Endothelial cell of umbilical vein (primary cell): ENCODE data around the gene GAPDHS. TPM values are rescaled to one million over a fixed set of nuclear protein-coding genes. Genes with fewer than 3 reads are reported as not detected.

Source experiments
- BruUV-seq: library from RNA; stranded (reverse); fragments of 400-500 nt; replicated peaks from 2 replicates; lab custom pipeline; 2021; lab: Mats Ljungman, UMichigan
- CTCF ChIA-PET: fragments of 300-600, 350-600 bp; sonication (Branson Sonifier 250); formaldehyde crosslinking; loops from one replicate; lab custom pipeline; 2021; ENCODE audit warnings: antibody characterized with exemption, inconsistent platforms; lab: Charles Lee
- POLR2A ChIA-PET: fragments of 300-600, 350-600 bp; sonication (Branson Sonifier 250); formaldehyde crosslinking; loops from one replicate; lab custom pipeline; 2021; ENCODE audit warnings: antibody characterized with exemption, inconsistent platforms; lab: Charles Lee
- DNase-seq: peaks from one replicate; pipeline ENCODE4 v3.0.0-alpha.2; 2011; ENCODE audit warnings: low read depth, low spot score
- FAIRE-seq: peaks from 2 replicates; lab custom pipeline; 2011; peaks lifted over from hg19 to GRCh38; lab: Jason Lieb, UNC
- H2AFZ ChIP-seq: 2 replicates; pipeline ENCODE4 v1.6.0; 2012; ENCODE audit warnings: low read depth, low read length, control low read depth, inconsistent platforms
- H3K27ac ChIP-seq: 2 replicates; pipeline ENCODE4 v1.5.1; 2011; ENCODE audit warnings: low read depth, mild to moderate bottlenecking, control low read depth, low read length, moderate library complexity; ENCODE audit not compliant: insufficient read depth
- H3K27me3 ChIP-seq, 2 experiments: 2 replicates each; pipeline versions ENCODE4 v1.6.0 to v1.6.1; 2011; ENCODE audit warnings: low read length in 2 of 2, mixed read lengths in 1 of 2; ENCODE audit not compliant: control insufficient read depth in 2 of 2, insufficient read depth in 2 of 2
- H3K36me3 ChIP-seq, 2 experiments: 2 replicates in 1 of 2; 3 replicates in 1 of 2; pipeline ENCODE4 v1.5.1; 2011; ENCODE audit warnings: low read length in 2 of 2, mild to moderate bottlenecking in 1 of 2, moderate library complexity in 1 of 2; ENCODE audit not compliant: control insufficient read depth in 2 of 2, insufficient read depth in 2 of 2; ENCODE audit errors: extremely low read depth in 1 of 2
- H3K4me1 ChIP-seq: 3 replicates; pipeline ENCODE4 v1.5.1; 2011; ENCODE audit warnings: mild to moderate bottlenecking, low read length; ENCODE audit not compliant: control insufficient read depth, insufficient read depth; ENCODE audit errors: extremely low read depth
- H3K4me2 ChIP-seq: 2 replicates; pipeline ENCODE4 v1.6.1; 2011; ENCODE audit warnings: low read length, control low read depth, mixed read lengths; ENCODE audit not compliant: insufficient read depth
- H3K4me3 ChIP-seq, 3 experiments: fragments of 200-600 bp in 1 of 3; sonication (generic), shearing (Covaris generic) in 1 of 3; replicated peaks in 1 of 3; 2 replicates each; pipeline ENCODE4 v1.5.1; 2011 to 2016; ENCODE audit warnings: control low read depth in 3 of 3, low read length in 3 of 3, mild to moderate bottlenecking in 2 of 3, inconsistent platforms in 1 of 3, low read depth in 1 of 3, moderate library complexity in 1 of 3; ENCODE audit not compliant: insufficient read depth in 1 of 3
- H3K79me2 ChIP-seq: 2 replicates; pipeline ENCODE4 v1.6.0; 2012; ENCODE audit warnings: low read length, inconsistent platforms; ENCODE audit not compliant: control insufficient read depth, insufficient read depth
- H3K9ac ChIP-seq: replicated peaks from 2 replicates; pipeline ENCODE3; 2011; ENCODE audit warnings: low read length, control low read depth; ENCODE audit not compliant: insufficient read depth; ENCODE audit errors: extremely low read depth
- H3K9me1 ChIP-seq: replicated peaks from 3 replicates; pipeline ENCODE4 v1.6.0; 2011; ENCODE audit warnings: mild to moderate bottlenecking, low read length; ENCODE audit not compliant: control insufficient read depth, insufficient read depth; ENCODE audit errors: extremely low read depth
- H3K9me3 ChIP-seq: replicated peaks from 2 replicates; pipeline ENCODE4 v1.5.1; 2012; ENCODE audit warnings: low read length, inconsistent platforms; ENCODE audit not compliant: control insufficient read depth, insufficient read depth
- H4K20me1 ChIP-seq: replicated peaks from 2 replicates; pipeline ENCODE3; 2011; ENCODE audit warnings: mild to moderate bottlenecking, low read length; ENCODE audit not compliant: control insufficient read depth, insufficient read depth; ENCODE audit errors: extremely low read depth
- EZH2 ChIP-seq: IDR thresholded peaks from 2 replicates; pipeline ENCODE4 v1.6.1; 2012; ENCODE audit warnings: borderline replicate concordance, low read depth, mild to moderate bottlenecking, moderate library complexity, low read length, inconsistent platforms; ENCODE audit not compliant: severe bottlenecking
- FOS ChIP-seq: IDR thresholded peaks from 2 replicates; pipeline ENCODE4 v1.6.1; 2011; ENCODE audit warnings: mild to moderate bottlenecking, low read length, moderate library complexity, borderline replicate concordance; ENCODE audit not compliant: insufficient read depth
- GATA2 ChIP-seq: IDR thresholded peaks from 2 replicates; pipeline ENCODE4 v1.7.0; 2011; ENCODE audit warnings: low read depth, mild to moderate bottlenecking, moderate library complexity, mixed read lengths, low read length; ENCODE audit not compliant: insufficient read length, insufficient read depth
- JUN ChIP-seq: IDR thresholded peaks from 2 replicates; pipeline ENCODE4 v1.6.1; 2011; ENCODE audit warnings: borderline replicate concordance, low read depth; ENCODE audit not compliant: insufficient read length, insufficient read depth
- MYC ChIP-seq: IDR thresholded peaks from one replicate; pipeline ENCODE4 v1.6.1; 2011; ENCODE audit warnings: mild to moderate bottlenecking, low read depth, low read length
- POLR2A ChIP-seq: IDR thresholded peaks from 2 replicates; pipeline ENCODE4 v1.6.1; 2012; ENCODE audit warnings: low read depth, mild to moderate bottlenecking, control low read depth, low read length
- POLR2AphosphoS5 ChIP-seq: IDR thresholded peaks from 2 replicates; pipeline ENCODE4 v1.6.1; 2012; ENCODE audit warnings: low read depth, mild to moderate bottlenecking, control low read depth, low read length, moderate library complexity; ENCODE audit not compliant: insufficient read depth
- dilution Hi-C: fragments of 300-500 bp; cut with MboI; formaldehyde crosslinking; loops from one replicate; pipeline ENCODE4 v1.15.0; 2019; ENCODE audit warnings: low sequenced_read_pairs; ENCODE audit not compliant: extremely low pct_ligation_motif_present
- intact Hi-C: fragments of 100-400 bp; cut with micrococcal nuclease; formaldehyde crosslinking; loops from one replicate; pipeline ENCODE4 v1.10.0; 2022
- polyA plus RNA-seq, 4 experiments: library from polyadenylated mRNA; depleted of rRNA in 3 of 4; stranded (reverse) in 3 of 4; unstranded in 1 of 4; fragments of >200 nt; gene quantifications; 2 replicates each; pipeline versions ENCODE4 v1.2.1 to v1.2.3, GENCODE V29; 2011 to 2012; ENCODE audit warnings: missing spikeins in 1 of 4
- total RNA-seq: library from RNA; stranded (reverse); gene quantifications from 2 replicates; pipeline ENCODE4 v1.2.3, GENCODE V29; 2021
- TF ChIP-seq, protein P1 (sequence below): IDR thresholded peaks from 2 replicates; pipeline ENCODE4 v1.6.1; 2011; ENCODE audit not compliant: insufficient read depth, insufficient read length
- TF ChIP-seq, protein P2 (sequence below), 2 donors: IDR thresholded peaks; 1 replicate in 1 of 2; 2 replicates in 1 of 2; pipeline ENCODE4 v1.5.1; 2011; ENCODE audit warnings: low read length in 2 of 2, mild to moderate bottlenecking in 2 of 2, moderate library complexity in 2 of 2, control low read depth in 1 of 2, inconsistent platforms in 1 of 2, low read depth in 1 of 2; ENCODE audit not compliant: insufficient read depth in 1 of 2; ENCODE audit errors: extremely low read depth in 1 of 2

The GAPDHS gene
- total and polyA plus RNA-seq, 2 donors (not counting 3 experiments of a cell fraction or from before 2014, with no cell fraction given): not detected

DNA sequence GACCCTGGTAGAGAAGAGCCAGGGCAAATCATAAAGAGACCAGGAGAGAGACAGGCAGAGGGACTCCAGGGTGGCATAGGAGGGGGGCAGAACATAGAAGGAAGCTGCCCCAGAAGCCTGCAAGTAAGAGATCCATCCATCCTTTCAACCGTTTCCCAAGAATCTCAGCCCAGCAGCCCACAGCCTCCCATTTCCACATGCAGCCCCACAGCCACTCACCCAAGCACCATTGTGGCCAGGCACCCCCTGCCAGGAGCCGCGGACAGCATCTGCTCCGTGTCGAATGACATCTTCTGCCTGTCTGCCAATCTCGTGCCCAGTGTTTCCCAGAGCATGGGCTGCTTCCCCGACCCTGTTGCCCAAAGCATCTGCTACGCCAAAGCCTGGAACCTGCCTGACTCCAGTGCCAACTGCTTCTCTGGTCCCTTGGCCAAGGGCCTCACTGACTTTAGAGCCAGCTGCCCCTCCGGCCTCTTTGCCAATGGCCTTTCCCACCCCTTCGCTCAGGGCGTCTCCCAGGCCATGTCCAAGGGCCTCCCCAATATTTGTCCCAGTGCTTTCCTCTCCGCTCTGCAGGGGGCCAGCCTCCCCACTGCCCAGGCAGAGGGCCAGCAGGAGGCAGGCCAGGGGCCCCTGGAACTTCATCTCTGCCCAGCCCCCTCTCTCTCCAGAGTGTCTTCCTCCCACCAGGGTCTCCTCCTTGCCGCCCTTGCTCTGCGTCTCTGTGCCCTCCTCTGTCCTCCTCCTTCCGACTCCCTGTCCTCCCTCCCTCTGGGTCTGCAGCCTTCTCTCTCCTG, 20.2 kb upstream of the GAPDHS start:
- no peaks in the 10 kb centered on the region for H3K36me3 ChIP-seq
- peaks cover 29 to 37% of the 10 kb centered on the region in 2 experiments for H3K27me3 ChIP-seq
- ChIA-PET POLR2A (no interaction called here), CTCF (no interaction called here)
- no peaks in the 10 kb centered on the region for H3K9me1 ChIP-seq
- H3K27ac ChIP-seq: no peak overlapping the region
- no peak overlapping the region for H3K4me2 ChIP-seq
- TF ChIP-seq MYC (no peak), POLR2A (no peak), GATA2 (no peak), POLR2AphosphoS5 (no peak), JUN (no peak), FOS (no peak), EZH2 (no peak)
- TF ChIP-seq, protein P1, sequence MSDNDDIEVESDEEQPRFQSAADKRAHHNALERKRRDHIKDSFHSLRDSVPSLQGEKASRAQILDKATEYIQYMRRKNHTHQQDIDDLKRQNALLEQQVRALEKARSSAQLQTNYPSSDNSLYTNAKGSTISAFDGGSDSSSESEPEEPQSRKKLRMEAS: no peak
- TF ChIP-seq, protein P2, sequence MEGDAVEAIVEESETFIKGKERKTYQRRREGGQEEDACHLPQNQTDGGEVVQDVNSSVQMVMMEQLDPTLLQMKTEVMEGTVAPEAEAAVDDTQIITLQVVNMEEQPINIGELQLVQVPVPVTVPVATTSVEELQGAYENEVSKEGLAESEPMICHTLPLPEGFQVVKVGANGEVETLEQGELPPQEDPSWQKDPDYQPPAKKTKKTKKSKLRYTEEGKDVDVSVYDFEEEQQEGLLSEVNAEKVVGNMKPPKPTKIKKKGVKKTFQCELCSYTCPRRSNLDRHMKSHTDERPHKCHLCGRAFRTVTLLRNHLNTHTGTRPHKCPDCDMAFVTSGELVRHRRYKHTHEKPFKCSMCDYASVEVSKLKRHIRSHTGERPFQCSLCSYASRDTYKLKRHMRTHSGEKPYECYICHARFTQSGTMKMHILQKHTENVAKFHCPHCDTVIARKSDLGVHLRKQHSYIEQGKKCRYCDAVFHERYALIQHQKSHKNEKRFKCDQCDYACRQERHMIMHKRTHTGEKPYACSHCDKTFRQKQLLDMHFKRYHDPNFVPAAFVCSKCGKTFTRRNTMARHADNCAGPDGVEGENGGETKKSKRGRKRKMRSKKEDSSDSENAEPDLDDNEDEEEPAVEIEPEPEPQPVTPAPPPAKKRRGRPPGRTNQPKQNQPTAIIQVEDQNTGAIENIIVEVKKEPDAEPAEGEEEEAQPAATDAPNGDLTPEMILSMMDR (IDR thresholded peaks at IDR 0.05; ENCODE audit: extremely low read depth in 1 of 2, insufficient read depth in 1 of 2, low read depth in 1 of 2, low read length in 2 of 2): no peak
- intact Hi-C loops: no loop called here
- dilution Hi-C loops: no loop called here
- no peaks in the 10 kb centered on the region for H3K4me1 ChIP-seq
- no peak overlapping the region for H2AFZ ChIP-seq
- no peak overlapping the region for H3K4me3 ChIP-seq
- no peaks in the 10 kb centered on the region for H3K79me2 ChIP-seq
- no peak for DNase-seq
- BruUV-seq: no TSS peak
- no peak for FAIRE-seq
- no peaks in the 10 kb centered on the region for H3K9me3 ChIP-seq
- no peak overlapping the region for H3K9ac ChIP-seq
- no peaks in the 10 kb centered on the region for H4K20me1 ChIP-seq
